Hippocampal formation (tissue), 2 donors: ENCODE results near the gene CR1.
"Not testable (repeated sequence)": the region's sequence is repeated elsewhere in the genome, so short reads cannot be mapped to it uniquely, and the experiment has no call there.

ENCODE experiments used
- DNase-seq, 2 donors: peaks; one replicate each; lab custom pipeline; 2025; lab: John Stamatoyannopoulos, UW

Gene CR1

GRCh38 chr1:207644166-207644851 is 148.4 kb downstream of the CR1 start:
- DNase-seq: no peak

- DNase-seq: peak; percentile 55 to 71
These were observed 149.1 kb downstream of the CR1 start, which contains the start of gene CR1L for GRCh38 chr1:207644852-207645634. TSS of gene CR1L (plus strand) at chr1:207645133. CDS start at chr1:207645234, 101 bp downstream.

GRCh38 chr1:207645635-207646081 is 149.7 kb downstream of the CR1 start:
- DNase-seq: no peak

DNA sequence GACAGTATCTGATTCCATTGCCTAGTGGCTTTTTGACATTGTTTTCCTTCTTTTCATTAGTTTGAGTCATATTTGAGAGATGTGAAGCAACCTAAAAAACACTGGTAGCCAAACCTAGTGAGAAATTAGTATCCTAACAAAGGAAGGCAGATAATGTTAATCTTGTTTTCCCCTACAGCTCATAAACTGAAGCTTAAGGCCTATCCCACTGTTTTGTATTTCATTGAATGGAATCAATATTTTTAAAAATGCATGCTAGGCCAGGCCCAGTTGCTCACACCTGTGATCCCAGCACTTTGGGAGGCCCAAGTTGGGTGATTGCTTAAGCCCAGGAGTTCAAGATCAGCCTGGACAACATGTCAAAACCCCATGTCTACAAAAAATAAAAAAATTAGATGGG is 150.2 kb downstream of the CR1 start:
- DNase-seq: no peak

DNA sequence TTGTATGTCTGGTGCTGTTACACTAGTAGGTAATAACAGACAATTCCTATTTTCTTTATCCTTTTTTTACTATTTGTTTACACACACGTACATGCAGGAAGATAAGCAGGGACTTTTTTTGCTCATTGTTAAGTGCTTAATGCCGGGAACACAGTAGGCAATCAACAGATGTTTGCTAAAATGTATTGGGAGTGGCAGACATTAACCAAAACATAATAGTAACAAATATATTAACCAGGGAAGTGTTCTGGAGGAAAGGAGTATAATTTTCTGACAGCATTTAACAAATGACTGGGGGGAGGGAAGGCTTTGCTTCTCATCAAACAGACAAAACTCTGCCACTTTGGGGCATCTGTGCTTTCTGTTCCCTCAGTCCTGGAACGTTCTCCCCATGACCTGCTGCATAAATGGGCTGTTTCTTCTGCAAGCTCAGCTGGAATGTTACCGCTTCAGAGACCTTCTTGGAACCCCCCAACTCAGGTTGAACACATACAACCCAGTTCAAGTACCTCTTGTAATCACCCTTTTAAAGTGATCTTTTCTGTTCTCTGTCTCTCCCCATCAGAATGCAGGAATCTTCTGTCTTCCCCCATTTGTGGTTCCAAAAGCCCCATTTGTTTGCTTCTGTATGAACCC is 151.1 kb downstream of the CR1 start:
- DNase-seq: no peak

DNA sequence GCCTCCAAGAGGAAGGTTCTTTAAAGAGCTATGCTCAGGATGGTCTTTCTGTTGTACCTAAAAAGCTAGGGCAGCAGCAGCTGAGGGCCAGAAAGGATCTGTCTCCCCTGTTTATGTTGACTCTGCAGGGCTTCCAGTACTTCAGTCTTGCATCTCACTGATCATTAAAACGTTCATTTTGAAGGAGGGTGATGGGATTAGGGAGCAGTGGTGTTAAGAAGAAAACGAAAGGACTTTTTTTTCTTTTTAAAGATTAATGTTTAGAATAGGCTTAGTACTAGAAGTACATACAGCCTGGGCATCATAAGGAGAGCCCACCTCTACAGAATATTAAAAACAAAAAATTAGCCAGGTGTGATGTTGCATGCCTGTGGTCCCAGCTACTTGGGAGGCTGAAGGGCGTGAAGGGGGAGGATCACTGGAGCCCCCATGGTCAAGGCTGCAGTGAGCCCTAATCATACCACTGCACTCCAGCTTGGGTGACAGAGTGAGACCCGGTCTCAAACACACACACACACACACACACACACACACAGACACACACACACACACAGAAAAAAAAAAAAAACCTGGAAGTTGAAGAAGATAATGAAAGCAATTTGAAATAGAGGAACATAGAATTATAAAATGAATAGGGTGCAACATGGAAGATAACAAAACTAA is 151.8 kb downstream of the CR1 start:
- no peak for DNase-seq

DNA sequence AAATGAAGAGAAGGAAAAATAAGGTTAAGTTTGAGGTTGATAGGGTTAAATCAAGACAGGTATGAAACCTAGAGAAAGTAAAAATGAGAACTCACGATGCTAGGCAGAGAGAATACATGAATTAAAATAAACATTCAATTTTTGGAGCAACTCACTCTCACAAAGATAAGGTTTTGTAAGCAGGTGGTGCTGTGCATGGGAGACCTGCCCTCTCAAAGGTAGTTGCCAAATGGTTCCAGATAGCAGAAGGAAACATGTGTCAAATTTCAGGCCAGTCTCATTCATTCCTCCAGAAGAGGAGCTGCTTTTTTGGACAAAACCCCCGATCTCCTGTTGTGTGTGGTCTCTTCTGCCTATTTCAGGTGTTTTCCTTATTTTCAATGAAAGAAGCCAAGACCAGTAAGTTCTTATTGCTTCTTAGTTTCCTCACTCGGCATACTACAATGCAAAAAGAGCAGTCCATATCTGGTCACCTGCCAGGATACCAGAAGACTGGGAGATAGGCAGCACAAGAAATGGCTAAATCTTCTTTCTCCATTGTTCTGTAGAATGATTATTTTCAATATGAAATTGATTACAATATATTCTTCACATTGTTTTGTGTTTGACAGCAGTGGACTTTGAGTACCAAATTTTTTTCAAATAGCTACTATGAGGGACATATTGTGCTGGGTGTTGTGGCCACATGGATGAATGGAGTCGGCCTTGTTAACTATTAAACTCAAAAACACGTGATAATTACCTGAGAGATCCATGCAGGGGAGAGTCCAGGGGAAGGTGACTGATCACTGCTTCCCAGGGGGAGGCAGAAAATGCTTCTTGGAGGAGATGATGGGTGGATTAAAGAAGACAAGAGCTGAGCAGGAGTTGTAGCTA is 152.6 kb downstream of the CR1 start:
- DNase-seq: no peak

DNA sequence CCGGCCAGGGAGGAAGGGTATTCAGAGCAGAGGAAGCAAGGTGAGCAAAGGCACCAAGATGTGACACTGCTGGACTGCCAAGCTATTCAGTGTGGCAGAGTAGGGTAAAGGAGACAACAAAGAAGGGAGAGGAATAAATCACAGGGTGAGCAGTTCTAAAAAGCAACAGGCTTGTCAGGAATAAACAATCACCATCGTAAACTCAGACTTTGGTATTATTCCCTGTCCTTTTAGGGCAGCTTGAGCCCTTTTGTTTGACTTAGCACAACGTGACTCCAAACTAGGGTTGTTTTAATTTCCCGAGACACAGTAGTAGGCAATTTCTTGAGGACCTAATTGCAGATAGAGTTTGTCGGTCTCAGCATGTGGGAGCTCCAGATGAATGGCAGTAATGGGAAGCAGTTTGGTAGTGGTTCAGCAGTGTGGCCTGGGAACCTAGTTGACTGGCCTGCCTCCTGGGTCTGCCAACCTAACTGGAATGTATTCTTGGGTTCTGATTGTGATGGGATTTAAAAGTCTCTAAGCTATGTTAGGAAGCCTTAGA is 153.3 kb downstream of the CR1 start:
- no peak for DNase-seq

GRCh38 chr1:207649865-207650580 is 154.1 kb downstream of the CR1 start:
- no peak for DNase-seq

DNA sequence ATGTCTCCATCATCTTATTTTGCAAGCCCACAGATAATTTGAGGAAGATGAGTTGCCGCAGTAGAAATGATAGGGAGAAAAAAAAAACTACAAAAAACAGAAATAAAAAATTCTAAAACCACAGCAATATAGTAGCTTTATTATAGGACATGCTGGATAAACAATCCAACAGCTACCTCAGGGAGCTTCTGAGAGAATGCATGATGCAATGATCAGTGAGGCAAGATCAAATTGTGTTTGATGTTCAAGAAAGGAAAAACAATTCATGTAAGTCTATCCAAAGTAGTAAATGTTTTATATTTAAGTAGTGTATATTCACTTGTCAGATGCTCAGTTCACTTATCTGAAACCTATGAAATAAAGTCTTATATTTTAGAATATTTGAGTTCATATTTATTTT is 155.6 kb downstream of the CR1 start:
- DNase-seq: no peak

DNA sequence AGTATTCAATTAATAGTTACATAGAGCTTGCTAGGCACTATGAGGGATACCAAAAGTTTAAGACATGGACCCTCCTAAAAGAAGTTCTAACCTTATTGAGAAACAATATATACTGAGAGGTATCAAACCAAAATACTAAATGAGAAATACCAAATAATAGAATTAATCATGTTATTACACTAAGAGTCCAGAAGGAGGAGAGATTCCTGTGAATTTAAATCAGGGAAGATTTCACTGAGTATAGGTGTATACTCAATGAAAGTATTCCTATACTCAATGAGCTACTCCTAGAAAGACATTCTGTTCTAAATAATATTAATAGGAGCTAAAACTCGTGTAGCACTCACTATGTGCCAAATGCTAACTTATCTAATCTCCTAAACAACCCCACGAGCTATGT is 158.4 kb downstream of the CR1 start:
- DNase-seq: no peak

GRCh38 chr1:207658408-207658807 is 162.5 kb downstream of the CR1 start:
- no peak for DNase-seq

DNA sequence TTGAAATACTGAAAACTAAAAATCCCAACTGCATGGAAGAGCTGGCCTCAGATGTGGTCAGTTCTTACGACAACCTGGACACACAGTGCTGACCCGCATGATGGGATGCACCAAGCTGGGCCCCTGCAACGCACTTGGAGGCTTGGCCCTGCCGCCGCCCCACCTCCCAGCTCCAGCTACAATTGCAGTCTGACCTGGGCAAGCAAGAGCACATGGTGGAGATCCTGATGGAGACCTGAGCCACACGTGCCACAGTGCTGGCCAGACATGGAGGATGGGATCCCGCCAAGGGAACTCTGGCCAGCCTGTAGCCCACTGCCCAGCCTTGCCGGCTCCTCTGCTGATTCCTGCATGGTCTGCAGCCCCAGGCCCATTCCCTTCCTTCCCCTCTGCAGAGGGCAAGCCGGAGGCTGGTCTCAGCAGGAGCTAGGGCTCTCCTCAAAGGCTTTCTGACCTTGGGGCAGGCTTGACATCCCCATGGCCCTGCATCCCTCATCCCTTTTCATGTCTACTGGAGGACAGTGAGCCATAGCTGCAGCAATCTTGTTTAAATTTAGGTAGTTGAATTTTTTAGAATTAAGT is 163.0 kb downstream of the CR1 start:
- DNase-seq: no peak

- no peak for DNase-seq
These were observed 163.7 kb downstream of the CR1 start for GRCh38 chr1:207659545-207660153.

GRCh38 chr1:207661420-207661819 is 165.5 kb downstream of the CR1 start:
- not testable (repeated sequence) for DNase-seq

- no peak for DNase-seq
These were observed 170.4 kb downstream of the CR1 start for GRCh38 chr1:207666342-207666741.

- no peak for DNase-seq
These were observed 173.6 kb downstream of the CR1 start for GRCh38 chr1:207669528-207670009.

- no peak for DNase-seq
These were observed 174.2 kb downstream of the CR1 start for GRCh38 chr1:207670192-207670591.

DNA sequence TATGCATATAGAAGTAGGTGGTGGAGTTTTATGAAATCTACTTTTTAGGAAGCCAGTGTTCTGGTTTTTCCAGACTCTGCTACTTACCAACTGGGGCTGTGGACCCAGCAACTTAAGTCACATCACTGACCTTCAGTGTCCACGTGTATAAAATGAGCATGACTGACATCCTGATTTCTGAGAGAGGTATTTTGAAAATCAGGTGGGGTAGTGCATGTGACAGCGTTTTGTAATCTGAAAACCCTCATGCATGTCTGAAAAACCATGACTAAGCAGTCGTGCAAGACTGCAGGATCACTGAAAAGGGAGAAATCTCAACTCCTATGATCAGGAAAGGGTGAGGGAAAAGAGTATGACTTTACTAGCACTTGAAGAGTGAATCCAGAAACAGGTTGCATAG is 175.0 kb downstream of the CR1 start:
- DNase-seq: no peak
